ENCODE results near the gene AUTS2. TPM values are rescaled to one million over a fixed set of nuclear protein-coding genes. Genes with fewer than 3 reads are reported as not detected.

Gene AUTS2
- total RNA-seq, 2 donors from 2014 or later = 2.9 to 7.9 TPM

DNA sequence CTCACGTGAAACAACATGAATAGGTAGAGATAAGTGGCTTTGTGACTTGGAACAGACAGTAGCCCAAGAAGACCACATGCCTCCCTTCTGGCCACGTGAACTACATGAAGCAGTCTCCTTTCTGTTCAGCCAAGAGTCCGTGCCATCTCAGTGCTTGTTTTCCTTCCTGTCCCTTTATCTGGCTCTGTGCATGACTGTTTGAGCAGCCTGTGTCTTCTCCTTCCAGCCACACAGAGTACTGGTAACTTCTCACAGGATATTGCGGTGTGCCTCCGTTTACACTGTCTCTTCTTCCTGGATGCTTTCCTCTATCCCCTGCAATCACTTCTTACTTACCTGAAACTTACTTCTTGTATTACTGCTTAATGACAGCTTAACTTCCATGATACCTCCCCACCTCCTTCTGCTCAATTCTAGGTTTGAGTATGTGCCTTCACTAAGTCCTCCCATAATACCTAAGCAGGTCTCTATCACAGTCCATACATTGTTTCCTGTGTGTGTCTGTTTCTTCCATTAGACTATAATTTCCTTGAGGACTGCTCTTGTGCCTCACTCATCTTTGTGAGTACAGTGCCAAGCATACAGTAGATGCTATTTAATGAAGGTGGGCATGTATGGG is 748.7 kb downstream of the AUTS2 start:
- no peaks in the 10 kb centered on the region for H3K36me3 Mint-ChIP-seq (ENCODE audit: insufficient read depth in 2 of 2)
- peaks cover 14% of the 10 kb centered on the region for H3K4me1 Mint-ChIP-seq (ENCODE audit: low read depth)
- no peak overlapping the region for H3K27ac Mint-ChIP-seq
- no peaks in the 10 kb centered on the region for H3K27me3 Mint-ChIP-seq (ENCODE audit: low read depth)
- DNase-seq (no peak), ATAC-seq (replicated peaks in 1 of 2) (peak; percentile 24 to 37)
- H3K4me3 Mint-ChIP-seq = no peak overlapping the region
- H3K9me3 Mint-ChIP-seq = peaks cover 0 to 2% of the 10 kb centered on the region in 2 donors

DNA sequence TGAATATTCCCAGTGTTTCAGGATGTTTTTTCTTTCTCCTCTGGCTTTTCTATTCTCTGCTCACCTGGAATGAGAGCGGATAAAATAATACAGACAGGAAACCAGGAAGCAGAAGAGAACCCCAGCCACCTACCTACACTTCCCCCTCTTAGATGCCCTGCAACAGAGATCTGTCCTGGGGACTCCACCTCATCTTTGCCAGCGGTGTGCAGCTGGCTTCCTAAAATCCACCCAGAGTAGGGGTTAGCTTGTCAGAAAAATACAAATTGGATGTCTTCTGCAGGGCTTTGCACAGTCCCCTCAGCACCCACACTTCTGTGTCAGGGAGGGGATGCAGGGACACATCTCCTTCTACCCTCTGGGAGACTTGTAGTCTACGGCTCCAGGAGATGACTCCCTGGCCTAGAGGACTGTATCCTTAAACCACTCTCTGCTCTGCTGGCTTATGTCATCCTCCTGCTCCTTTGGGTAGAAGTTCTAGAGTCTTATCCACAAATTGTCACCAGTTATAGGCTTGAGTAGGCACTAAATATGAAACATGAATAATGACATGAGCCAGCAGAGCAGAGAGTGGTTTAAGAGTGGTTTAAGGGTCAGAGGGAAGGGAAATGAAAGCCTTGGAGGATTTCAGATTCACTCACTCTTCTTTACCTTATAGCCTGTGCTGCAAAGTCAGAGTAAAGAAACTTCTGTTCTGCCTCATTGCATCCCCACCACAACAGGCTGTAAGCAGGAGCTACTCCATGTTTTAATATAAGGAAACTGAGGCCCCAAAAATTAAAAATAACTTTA is 749.4 kb downstream of the AUTS2 start:
- H3K27me3 Mint-ChIP-seq (ENCODE audit: low read depth) = no peaks in the 10 kb centered on the region
- no peak overlapping the region for H3K4me3 Mint-ChIP-seq
- peak; percentile 92 to 93 for ATAC-seq (replicated peaks in 1 of 2)
- no peak for DNase-seq
- peaks cover 14% of the 10 kb centered on the region for H3K4me1 Mint-ChIP-seq (ENCODE audit: low read depth)
- H3K36me3 Mint-ChIP-seq (ENCODE audit: insufficient read depth in 2 of 2) = no peaks in the 10 kb centered on the region
- peaks cover 0 to 2% of the 10 kb centered on the region in 2 donors for H3K9me3 Mint-ChIP-seq
- H3K27ac Mint-ChIP-seq = no peak overlapping the region

DNA sequence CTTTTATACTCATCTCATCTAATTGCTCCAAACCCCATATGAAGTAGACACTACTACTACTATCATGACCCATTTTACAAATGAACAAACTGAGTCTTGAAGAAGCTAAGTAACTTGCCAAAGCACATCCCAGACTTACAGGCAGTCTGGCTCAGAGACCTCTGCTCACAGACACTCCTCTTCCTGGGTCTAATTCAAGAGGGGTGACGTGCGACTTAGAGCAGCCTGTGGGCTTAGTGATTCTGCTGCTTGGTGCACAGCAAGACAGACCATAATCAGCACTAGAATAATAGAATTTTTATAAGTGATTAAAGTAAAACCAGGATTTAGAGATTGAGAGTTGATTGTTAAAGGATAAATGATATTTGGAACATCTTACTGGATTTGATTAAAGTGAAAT is 750.8 kb downstream of the AUTS2 start:
- DNase-seq (no peak), ATAC-seq (replicated peaks in 1 of 2) (no peak)
- Mint-ChIP-seq H3K9me3 (peaks cover 0 to 2% of the 10 kb centered on the region in 2 donors), H3K36me3 (ENCODE audit: insufficient read depth in 2 of 2) (no peaks in the 10 kb centered on the region), H3K4me1 (ENCODE audit: low read depth) (peaks cover 14% of the 10 kb centered on the region), H3K27ac (no peak overlapping the region), H3K27me3 (ENCODE audit: low read depth) (no peaks in the 10 kb centered on the region), H3K4me3 (no peak overlapping the region)

DNA sequence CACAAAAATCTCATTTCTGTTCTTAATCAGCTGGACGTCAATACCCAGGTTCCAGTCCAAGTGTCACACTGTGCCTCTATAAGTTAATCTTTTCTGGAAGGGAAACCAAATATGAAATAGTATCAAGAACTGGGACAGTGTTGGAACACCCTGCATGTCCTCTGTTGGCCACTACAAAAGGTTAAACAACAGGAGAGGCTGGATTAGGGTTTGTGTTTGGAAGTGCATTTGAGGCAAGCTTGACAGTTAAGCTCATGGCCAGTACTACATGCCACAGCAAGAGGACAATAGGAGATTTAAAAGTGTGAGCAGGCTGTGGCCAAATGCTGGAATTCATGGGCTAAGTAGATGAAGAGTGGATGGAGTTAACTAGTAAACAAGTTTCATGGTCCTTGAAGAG is 751.5 kb downstream of the AUTS2 start:
- H3K36me3 Mint-ChIP-seq (ENCODE audit: insufficient read depth in 2 of 2) = no peaks in the 10 kb centered on the region
- no peak for DNase-seq
- H3K27me3 Mint-ChIP-seq (ENCODE audit: low read depth) = no peaks in the 10 kb centered on the region
- ATAC-seq (replicated peaks in 1 of 2) = no peak
- no peak overlapping the region for H3K27ac Mint-ChIP-seq
- H3K9me3 Mint-ChIP-seq = peaks cover 0 to 2% of the 10 kb centered on the region in 2 donors
- H3K4me3 Mint-ChIP-seq = no peak overlapping the region
- H3K4me1 Mint-ChIP-seq (ENCODE audit: low read depth) = peaks cover 20% of the 10 kb centered on the region

DNA sequence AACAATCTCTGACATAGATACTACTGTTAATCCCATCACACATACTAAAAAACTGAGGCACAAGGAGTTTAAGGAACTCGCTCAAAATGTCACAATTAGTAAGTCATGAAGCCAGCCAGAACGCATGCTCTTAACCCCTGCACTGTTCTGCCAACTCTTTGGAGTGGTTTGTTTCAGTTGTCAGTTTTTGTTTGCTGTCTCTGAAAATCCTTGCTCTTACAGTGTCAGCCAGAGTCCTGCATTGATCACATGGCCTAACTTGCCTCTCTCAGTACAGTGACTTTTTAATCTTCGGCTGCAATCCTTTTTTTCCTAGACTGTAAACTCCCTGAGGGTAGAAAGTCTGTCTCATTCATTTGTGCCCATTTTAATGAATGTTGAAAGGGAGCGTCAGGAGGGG is 753.8 kb downstream of the AUTS2 start:
- ATAC-seq (replicated peaks in 1 of 2) = no peak
- Mint-ChIP-seq H3K27me3 (ENCODE audit: low read depth) (no peaks in the 10 kb centered on the region), H3K4me3 (no peak overlapping the region), H3K9me3 (peaks cover 0 to 2% of the 10 kb centered on the region in 2 donors), H3K27ac (no peak overlapping the region), H3K4me1 (ENCODE audit: low read depth) (peaks cover 19% of the 10 kb centered on the region), H3K36me3 (ENCODE audit: insufficient read depth in 2 of 2) (no peaks in the 10 kb centered on the region)
- DNase-seq = no peak

DNA sequence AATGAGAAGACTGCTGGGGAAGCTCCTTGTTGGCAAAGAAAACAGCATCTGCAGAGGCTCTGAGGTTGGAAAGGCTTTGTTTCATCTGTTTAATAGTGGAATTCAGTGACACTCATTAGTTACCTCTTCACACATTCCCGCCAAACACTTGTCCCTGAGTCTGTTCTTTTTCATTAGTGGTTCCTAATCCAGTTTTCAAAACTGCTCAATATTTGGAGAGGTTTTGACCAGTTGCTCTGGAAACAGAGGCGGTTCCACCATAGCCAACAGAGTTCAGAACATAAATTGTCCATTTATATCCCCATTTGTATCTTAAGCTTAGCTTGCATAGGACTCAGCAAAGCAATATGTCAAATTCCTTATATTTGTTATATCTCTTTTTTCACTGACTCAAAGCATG is 754.6 kb downstream of the AUTS2 start:
- H3K27ac Mint-ChIP-seq = no peak overlapping the region
- ATAC-seq (replicated peaks in 1 of 2) (no peak), DNase-seq (no peak)
- no peak overlapping the region for H3K4me3 Mint-ChIP-seq
- H3K4me1 Mint-ChIP-seq (ENCODE audit: low read depth) = peaks cover 14% of the 10 kb centered on the region
- H3K36me3 Mint-ChIP-seq (ENCODE audit: insufficient read depth in 2 of 2) = no peaks in the 10 kb centered on the region
- no peaks in the 10 kb centered on the region for H3K27me3 Mint-ChIP-seq (ENCODE audit: low read depth)
- H3K9me3 Mint-ChIP-seq = peaks cover 0 to 2% of the 10 kb centered on the region in 2 donors

DNA sequence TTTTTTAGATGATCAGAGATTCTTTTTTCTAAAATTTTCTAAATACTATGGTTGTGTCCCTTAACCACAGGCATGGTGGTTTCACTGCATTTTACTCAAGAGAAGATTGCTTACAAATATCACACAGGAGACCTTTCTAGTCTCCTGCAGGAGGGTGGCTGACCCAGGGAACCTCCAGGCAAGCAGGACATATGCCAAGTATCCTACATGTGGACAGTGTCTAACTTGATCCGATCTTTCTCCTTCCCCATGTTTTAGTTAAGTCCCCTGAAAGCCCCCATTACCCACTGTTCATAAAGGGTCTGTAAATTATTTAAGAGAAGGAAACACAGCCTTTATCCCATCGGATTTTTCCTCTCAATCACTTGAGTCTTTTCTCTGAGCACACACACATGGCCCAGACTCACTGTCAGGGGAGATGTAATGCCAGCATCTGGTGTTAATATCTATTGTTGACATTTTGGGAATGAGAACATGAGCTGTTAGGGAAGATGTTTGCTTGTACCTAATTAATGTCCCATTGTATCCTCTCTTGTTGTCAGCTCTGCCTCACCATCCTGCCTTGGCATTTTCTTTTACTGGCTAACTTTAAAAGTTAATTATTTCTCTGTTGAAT is 755.2 kb downstream of the AUTS2 start:
- Mint-ChIP-seq H3K36me3 (ENCODE audit: insufficient read depth in 2 of 2) (no peaks in the 10 kb centered on the region), H3K4me3 (no peak overlapping the region), H3K27ac (no peak overlapping the region), H3K4me1 (ENCODE audit: low read depth) (peaks cover 14% of the 10 kb centered on the region), H3K9me3 (peaks cover 0 to 2% of the 10 kb centered on the region in 2 donors), H3K27me3 (ENCODE audit: low read depth) (no peaks in the 10 kb centered on the region)
- ATAC-seq (replicated peaks in 1 of 2) (no peak), DNase-seq (no peak)

DNA sequence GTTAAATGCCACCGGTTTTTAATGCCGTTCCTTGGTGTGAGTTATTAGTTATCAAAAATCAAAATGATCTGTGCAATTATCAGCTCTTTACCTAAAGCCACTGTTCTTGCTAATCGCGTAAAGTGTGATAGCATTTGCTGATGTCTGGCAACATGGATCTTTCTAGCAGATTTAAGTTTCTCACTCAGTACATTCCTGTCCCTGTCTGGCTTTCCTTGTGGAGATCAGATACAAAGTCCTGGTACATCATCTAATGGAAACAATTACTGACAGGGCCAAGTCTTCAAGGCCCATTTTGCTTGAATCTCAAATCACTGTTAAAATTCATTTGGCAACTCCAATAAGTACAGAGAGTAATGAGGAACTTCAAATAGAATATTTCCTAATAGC is 755.7 kb downstream of the AUTS2 start:
- ATAC-seq (replicated peaks in 1 of 2) (no peak), DNase-seq (no peak)
- Mint-ChIP-seq H3K4me1 (ENCODE audit: low read depth) (peaks cover 14% of the 10 kb centered on the region), H3K27me3 (ENCODE audit: low read depth) (no peaks in the 10 kb centered on the region), H3K4me3 (no peak overlapping the region), H3K9me3 (peaks cover 0 to 2% of the 10 kb centered on the region in 2 donors), H3K36me3 (ENCODE audit: insufficient read depth in 2 of 2) (no peaks in the 10 kb centered on the region), H3K27ac (no peak overlapping the region)

DNA sequence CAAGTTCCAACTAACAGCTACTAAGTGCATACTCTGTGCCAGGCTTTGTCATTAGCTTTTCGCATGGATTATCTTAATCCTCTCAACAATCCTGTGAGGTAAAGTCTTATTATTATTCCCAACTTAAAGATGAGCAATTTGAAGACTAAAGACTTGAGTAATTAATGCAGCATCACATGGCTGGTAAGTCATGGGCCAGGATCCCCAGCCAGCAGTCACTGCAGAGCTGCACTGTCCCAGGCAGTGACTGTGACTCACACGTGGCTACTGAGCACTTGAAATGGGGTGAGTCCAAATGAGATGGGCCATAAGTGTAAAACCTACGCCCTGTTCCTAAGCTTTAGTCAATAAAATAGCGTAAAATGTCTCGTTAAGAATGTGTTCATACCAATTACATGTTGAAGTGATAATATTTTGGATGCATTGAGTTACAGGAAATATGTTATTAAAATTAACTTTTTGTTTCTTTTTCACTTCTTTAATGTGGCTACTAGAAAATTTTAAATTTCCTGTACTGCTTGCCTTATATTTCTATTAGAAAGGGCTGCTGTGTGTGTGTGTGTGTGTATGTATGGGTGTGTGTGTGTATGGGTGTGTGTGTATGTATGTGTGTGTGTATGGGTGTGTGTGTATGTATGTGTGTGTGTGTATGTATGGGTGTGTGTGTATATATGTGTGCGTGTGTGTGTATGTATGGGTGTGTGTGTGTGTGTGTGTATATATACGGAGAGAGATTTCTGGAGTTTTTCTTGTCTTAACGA is 756.3 kb downstream of the AUTS2 start:
- Mint-ChIP-seq H3K27ac (no peak overlapping the region), H3K36me3 (ENCODE audit: insufficient read depth in 2 of 2) (no peaks in the 10 kb centered on the region), H3K27me3 (ENCODE audit: low read depth) (no peaks in the 10 kb centered on the region), H3K9me3 (peaks cover 0 to 2% of the 10 kb centered on the region in 2 donors), H3K4me1 (ENCODE audit: low read depth) (peaks cover 14% of the 10 kb centered on the region), H3K4me3 (no peak overlapping the region)
- no peak for DNase-seq
- ATAC-seq (replicated peaks in 1 of 2) = peak in 1 of 2 donors; percentile 49

DNA sequence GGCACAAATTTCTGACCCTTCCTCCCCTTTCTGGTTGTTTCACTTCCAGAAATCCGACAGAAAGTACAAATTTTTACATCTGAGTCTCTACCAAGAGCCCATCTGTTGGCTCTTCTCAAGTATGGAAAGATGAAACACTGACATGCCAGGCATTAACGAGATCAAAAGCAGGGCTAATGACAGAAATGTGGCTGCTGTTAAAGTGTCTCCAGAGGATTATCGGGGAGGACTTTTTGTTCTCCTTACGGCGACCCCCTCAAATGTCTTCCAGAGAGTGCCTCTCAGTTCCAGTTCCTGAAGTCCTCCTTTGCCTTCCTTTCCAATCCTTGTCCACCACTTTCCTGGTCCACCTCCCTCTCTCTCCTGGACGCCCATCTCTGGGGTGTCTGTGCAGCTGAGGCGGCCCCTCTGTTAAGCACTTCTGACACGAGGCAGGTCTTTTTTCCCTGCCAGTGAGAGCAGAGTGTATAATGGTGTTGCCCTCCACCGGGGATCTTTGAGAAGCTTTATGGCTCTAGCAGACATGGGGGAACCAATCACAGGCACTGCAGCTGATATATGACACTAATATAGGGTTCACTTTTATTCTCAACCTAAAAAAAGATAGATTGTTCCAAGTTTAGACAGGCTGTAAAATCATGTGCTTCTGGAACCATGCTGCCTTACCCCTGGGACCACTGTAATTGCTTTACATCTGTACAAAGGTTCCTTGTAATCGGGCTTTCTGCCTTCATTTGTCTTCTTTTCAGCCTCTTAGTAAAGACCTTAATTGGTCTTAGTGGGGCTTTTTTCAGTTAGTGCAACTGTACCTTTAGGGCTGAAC is 757.1 kb downstream of the AUTS2 start:
- Mint-ChIP-seq H3K27me3 (ENCODE audit: low read depth) (no peaks in the 10 kb centered on the region), H3K4me1 (ENCODE audit: low read depth) (peaks cover 14% of the 10 kb centered on the region), H3K27ac (no peak overlapping the region), H3K9me3 (peaks cover 0 to 2% of the 10 kb centered on the region in 2 donors), H3K4me3 (no peak overlapping the region), H3K36me3 (ENCODE audit: insufficient read depth in 2 of 2) (no peaks in the 10 kb centered on the region)
- no peak for DNase-seq
- ATAC-seq (replicated peaks in 1 of 2) = no peak

DNA sequence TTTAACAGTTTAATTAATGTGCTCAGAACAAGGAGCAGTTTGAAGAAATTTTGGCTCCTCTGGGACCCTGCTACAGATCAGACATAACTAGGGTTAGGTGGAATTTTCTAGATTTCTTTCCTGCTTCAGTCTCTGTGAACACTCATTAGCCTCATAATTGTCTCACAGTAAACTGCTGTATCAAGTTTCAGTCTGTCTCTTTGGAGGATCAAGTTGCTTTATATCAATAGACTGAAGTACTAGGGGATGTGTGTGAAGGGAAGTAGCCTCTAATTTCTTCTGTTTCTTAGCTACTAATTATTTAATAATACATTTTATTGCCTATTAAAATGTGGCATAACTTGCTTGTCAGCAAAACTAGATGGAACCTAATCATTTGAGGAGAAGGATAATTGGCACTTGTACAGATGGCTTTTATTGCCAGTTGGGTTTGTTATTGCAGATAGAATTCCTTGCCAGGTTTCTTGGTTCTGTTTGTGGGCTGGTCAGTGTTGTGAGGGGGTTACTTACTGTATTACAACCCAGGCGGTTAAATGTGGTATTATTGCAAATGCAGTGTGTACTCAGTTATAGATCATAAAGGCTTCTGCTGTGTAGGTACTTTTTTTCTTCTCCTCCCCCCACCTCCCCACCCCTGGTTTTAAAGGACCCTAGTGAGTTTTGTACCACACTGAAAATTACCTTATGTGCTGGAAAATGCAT is 758.0 kb downstream of the AUTS2 start:
- no peaks in the 10 kb centered on the region for H3K27me3 Mint-ChIP-seq (ENCODE audit: low read depth)
- H3K27ac Mint-ChIP-seq = no peak overlapping the region
- DNase-seq (no peak), ATAC-seq (replicated peaks in 1 of 2) (no peak)
- H3K9me3 Mint-ChIP-seq = no peaks in the 10 kb centered on the region
- H3K4me3 Mint-ChIP-seq = no peak overlapping the region
- H3K36me3 Mint-ChIP-seq (ENCODE audit: insufficient read depth in 2 of 2) = no peaks in the 10 kb centered on the region
- peaks cover 14% of the 10 kb centered on the region for H3K4me1 Mint-ChIP-seq (ENCODE audit: low read depth)

DNA sequence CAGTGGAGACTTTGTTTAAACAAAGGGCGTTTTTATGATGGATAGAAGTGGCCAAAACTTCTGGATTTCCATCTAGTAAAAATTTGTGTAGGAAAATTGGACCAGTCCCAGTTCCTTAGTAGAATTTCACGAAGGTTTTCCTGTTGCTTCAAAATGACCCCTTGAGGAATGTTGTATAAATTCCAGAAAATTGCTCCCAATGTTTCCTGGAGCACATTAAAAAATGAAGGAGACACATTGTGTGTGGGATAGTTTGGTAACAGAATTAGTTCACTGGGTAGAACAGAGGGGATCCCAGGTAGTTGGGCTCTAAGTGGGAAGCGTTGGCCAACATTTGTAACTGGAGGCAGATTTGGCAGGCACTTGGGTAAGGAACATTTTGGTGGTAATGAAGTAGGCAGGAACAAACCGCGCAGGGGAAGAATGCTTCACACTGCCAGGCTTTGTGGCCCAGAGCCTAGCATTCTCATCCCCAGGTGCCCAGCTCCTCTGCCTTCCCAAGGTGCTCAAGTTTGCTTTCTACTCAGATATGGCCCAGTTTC is 758.6 kb downstream of the AUTS2 start:
- Mint-ChIP-seq H3K27ac (no peak overlapping the region), H3K36me3 (ENCODE audit: insufficient read depth in 2 of 2) (no peaks in the 10 kb centered on the region), H3K27me3 (ENCODE audit: low read depth) (no peaks in the 10 kb centered on the region), H3K9me3 (no peaks in the 10 kb centered on the region), H3K4me1 (ENCODE audit: low read depth) (peaks cover 18% of the 10 kb centered on the region), H3K4me3 (no peak overlapping the region)
- ATAC-seq (replicated peaks in 1 of 2) (no peak), DNase-seq (no peak)

Measured in activated T-cell treated with anti-CD3 and anti-CD28 coated beads, Interleukin-2, amount 50 U/mL, for 72 hours (primary cell).